SK-N-SH (cell line): ENCODE data around the gene PAQR6. TPM values are rescaled to one million over a fixed set of nuclear protein-coding genes. Genes with fewer than 3 reads are reported as not detected.

Experiments
- CTCF ChIA-PET: fragments of 300-600, 350-600 bp; formaldehyde crosslinking; extraction: SDS; loops from one replicate; lab custom pipeline; 2021; lab: Yijun Ruan, JAX
- POLR2A ChIA-PET: fragments of 350-600 bp; sonication (Branson Sonifier 250); formaldehyde crosslinking; extraction: SDS; loops from one replicate; lab custom pipeline; 2020; ENCODE audit warnings: antibody characterized with exemption, inconsistent platforms; lab: Yijun Ruan, JAX
- DNase-seq: peaks from one replicate; pipeline ENCODE4 v3.0.0; 2012
- H2AFZ ChIP-seq: fragments of 200-600 bp; sonication (generic); 2 replicates; pipeline ENCODE4 v1.8.1; 2016; ENCODE audit warnings: antibody characterized with exemption, mild to moderate bottlenecking, low read depth
- H3F3A ChIP-seq: fragments of 200-600 bp; sonication (generic); replicated peaks from 2 replicates; pipeline ENCODE3; 2016; ENCODE audit warnings: antibody characterized with exemption, mild to moderate bottlenecking; ENCODE audit not compliant: insufficient read depth
- H3K27ac ChIP-seq, 2 experiments: fragments of 200-500 bp in 1 of 2; fragments of 200-600 bp in 1 of 2; sonication (Bioruptor generic) in 1 of 2; sonication (generic), shearing (Covaris generic) in 1 of 2; 2 replicates each; pipeline versions ENCODE4 v1.5.1 to v1.6.1; 2014 to 2016; ENCODE audit warnings: low read depth in 2 of 2, inconsistent platforms in 1 of 2, low read length in 1 of 2, mild to moderate bottlenecking in 1 of 2, mixed read lengths in 1 of 2
- H3K27me3 ChIP-seq: fragments of 200-600 bp; sonication (generic), shearing (Covaris generic); 2 replicates; pipeline ENCODE4 v1.6.1; 2016; ENCODE audit warnings: mixed run types; ENCODE audit not compliant: insufficient read depth
- H3K36me3 ChIP-seq, 2 experiments: fragments of 200-500 bp in 1 of 2; fragments of 200-600 bp in 1 of 2; sonication (Bioruptor generic) in 1 of 2; sonication (generic) in 1 of 2; replicated peaks in 1 of 2; 2 replicates each; pipeline versions ENCODE3 to v1.5.1; 2014 to 2016; ENCODE audit warnings: low read length in 1 of 2, mild to moderate bottlenecking in 1 of 2; ENCODE audit not compliant: insufficient read depth in 2 of 2, control insufficient read depth in 1 of 2
- H3K4me1 ChIP-seq, 2 experiments: fragments of 200-500 bp in 1 of 2; fragments of 200-600 bp in 1 of 2; sonication (Bioruptor generic) in 1 of 2; sonication (generic), shearing (Covaris generic) in 1 of 2; 2 replicates each; pipeline versions ENCODE4 v1.5.1 to v1.6.1; 2014 to 2016; ENCODE audit warnings: low read depth in 1 of 2, low read length in 1 of 2, mixed run types in 1 of 2; ENCODE audit not compliant: insufficient read depth in 2 of 2, control insufficient read depth in 1 of 2
- H3K4me2 ChIP-seq: fragments of 200-600 bp; sonication (generic), shearing (Covaris generic); 2 replicates; pipeline ENCODE4 v1.6.1; 2017; ENCODE audit warnings: mixed run types
- H3K4me3 ChIP-seq, 2 experiments: fragments of 200-500 bp in 1 of 2; fragments of 200-600 bp in 1 of 2; sonication (Bioruptor generic) in 1 of 2; sonication (generic), shearing (Covaris generic) in 1 of 2; 2 replicates each; pipeline versions ENCODE4 v1.5.1 to v1.8.1; 2014 to 2016; ENCODE audit warnings: low read depth in 2 of 2, inconsistent platforms in 1 of 2, low read length in 1 of 2, mild to moderate bottlenecking in 1 of 2, mixed read lengths in 1 of 2, moderate library complexity in 1 of 2
- H3K79me2 ChIP-seq: fragments of 200-600 bp; sonication (generic); 2 replicates; pipeline ENCODE4 v1.8.1; 2017; ENCODE audit warnings: mild to moderate bottlenecking; ENCODE audit not compliant: insufficient read depth
- H3K9ac ChIP-seq: fragments of 200-600 bp; sonication (generic); 2 replicates; pipeline ENCODE4 v1.6.1; 2017; ENCODE audit warnings: mixed run types
- H3K9me2 ChIP-seq: fragments of 200-600 bp; sonication (generic); 2 replicates; pipeline ENCODE4 v1.6.1; 2017; ENCODE audit warnings: mixed run types
- H3K9me3 ChIP-seq: fragments of 200-600 bp; sonication (generic); 2 replicates; pipeline ENCODE4 v1.6.1; 2017; ENCODE audit warnings: mixed run types, mild to moderate bottlenecking, moderate library complexity
- H4K20me1 ChIP-seq: fragments of 200-600 bp; sonication (generic); 2 replicates; pipeline ENCODE4 v1.6.1; 2017; ENCODE audit warnings: mild to moderate bottlenecking, mixed run types; ENCODE audit not compliant: insufficient read depth
- CHD2 ChIP-seq: fragments of 150-350 bp; IDR thresholded peaks from 2 replicates; pipeline ENCODE4 v1.6.1; 2018; ENCODE audit warnings: low read length; ENCODE audit not compliant: partially characterized antibody
- CTCF ChIP-seq: fragments of 200-600 bp; sonication (generic); IDR thresholded peaks from 2 replicates; pipeline ENCODE4 v1.6.1; 2017; ENCODE audit warnings: antibody characterized with exemption, mild to moderate bottlenecking, moderate library complexity
- ELF1 ChIP-seq: IDR thresholded peaks from 2 replicates; pipeline ENCODE4 v1.4.0; 2012
- EP300 ChIP-seq, 2 experiments: IDR thresholded peaks; 2 replicates each; pipeline versions ENCODE4 v1.4.0 to v1.6.1; 2012; ENCODE audit warnings: borderline replicate concordance in 1 of 2, low read depth in 1 of 2, low read length in 1 of 2
- FOSL2 ChIP-seq: IDR thresholded peaks from 2 replicates; pipeline ENCODE4 v1.4.0; 2012; ENCODE audit warnings: low read depth, mild to moderate bottlenecking, moderate library complexity, borderline replicate concordance
- FOXJ3 ChIP-seq: sonication (generic); formaldehyde crosslinking; IDR thresholded peaks from 2 replicates; pipeline ENCODE4 v1.5.1; 2020; ENCODE audit warnings: mild to moderate bottlenecking, missing genetic modification reagents
- FOXM1 ChIP-seq: IDR thresholded peaks from 2 replicates; pipeline ENCODE4 v1.4.0; 2012; ENCODE audit warnings: low read depth, mild to moderate bottlenecking
- GATA2 ChIP-seq: sonication (generic); formaldehyde crosslinking; IDR thresholded peaks from 2 replicates; pipeline ENCODE4 v1.5.0; 2020; ENCODE audit warnings: mild to moderate bottlenecking, missing genetic modification reagents
- MEF2A ChIP-seq: IDR thresholded peaks from 2 replicates; pipeline ENCODE4 v1.4.0; 2012; ENCODE audit warnings: low read depth, borderline replicate concordance
- MXI1 ChIP-seq: IDR thresholded peaks from 2 replicates; pipeline ENCODE4 v1.6.1; 2012; ENCODE audit warnings: mild to moderate bottlenecking, low read depth, low read length, improper control_type of control experiment
- NRF1 ChIP-seq: IDR thresholded peaks from 2 replicates; pipeline ENCODE4 v1.6.1; 2012; ENCODE audit warnings: low read depth, mild to moderate bottlenecking, low read length
- POLR2AphosphoS5 ChIP-seq: IDR thresholded peaks from 2 replicates; pipeline ENCODE4 v1.6.1; 2012; ENCODE audit warnings: low read depth, low read length
- REST ChIP-seq: IDR thresholded peaks from 2 replicates; pipeline ENCODE4 v1.6.1; 2012; ENCODE audit warnings: mild to moderate bottlenecking, low read depth, low read length, moderate library complexity
- TCF12 ChIP-seq: IDR thresholded peaks from 2 replicates; pipeline ENCODE4 v1.4.0; 2012
- TEAD4 ChIP-seq: IDR thresholded peaks from 2 replicates; pipeline ENCODE4 v1.4.0; 2012; ENCODE audit warnings: mild to moderate bottlenecking, borderline replicate concordance; ENCODE audit not compliant: insufficient read depth
- USF1 ChIP-seq: IDR thresholded peaks from 2 replicates; pipeline ENCODE4 v1.4.0; 2012; ENCODE audit warnings: low read depth, borderline replicate concordance
- USF2 ChIP-seq: fragments of 150-350 bp; IDR thresholded peaks from 2 replicates; pipeline ENCODE4 v1.6.1; 2017; ENCODE audit warnings: antibody characterized with exemption, low read length, low read depth, borderline replicate concordance
- YY1 ChIP-seq: IDR thresholded peaks from 2 replicates; pipeline ENCODE4 v1.4.0; 2012; ENCODE audit warnings: low read depth, mild to moderate bottlenecking
- ZBTB33 ChIP-seq: IDR thresholded peaks from 2 replicates; pipeline ENCODE4 v1.4.0; 2012; ENCODE audit warnings: low read depth, borderline replicate concordance
- WGBS: methylation state at CpG from one replicate; pipeline ENCODE4 v1.1.6; 2017; ENCODE audit warnings: low lambda C conversion rate; 5-methylcytosine and 5-hydroxymethylcytosine counted together
- polyA plus RNA-seq, 3 experiments: library from polyadenylated mRNA; depleted of rRNA; stranded (reverse); fragments of >200 nt; gene quantifications; 2 replicates each; pipeline ENCODE4 v1.2.3, GENCODE V29; 2012

The PAQR6 gene
- polyA plus RNA-seq, 1 of the 3 experiments (the other 2 are of a cell fraction), result 2.4 TPM

- TF ChIP-seq EP300 (IDR thresholded peaks at IDR 0.05; ENCODE audit: borderline replicate concordance in 1 of 2, low read depth in 1 of 2, low read length in 1 of 2), result no peak
- no peak for TF ChIP-seq YY1
- no peak for TF ChIP-seq POLR2AphosphoS5
- no peak for TF ChIP-seq USF2
- TF ChIP-seq REST, result no peak
- no peak for TF ChIP-seq TEAD4
- TF ChIP-seq MXI1, result no peak
- no peak for TF ChIP-seq FOSL2
- no peak for TF ChIP-seq USF1
- TF ChIP-seq FOXM1, result no peak
- no peak for TF ChIP-seq FOXJ3 (CRISPR knock-in tag)
- no peak for TF ChIP-seq CTCF
- no peak for TF ChIP-seq ZBTB33
- no peak for TF ChIP-seq ELF1
- TF ChIP-seq NRF1, result no peak
- TF ChIP-seq GATA2 (CRISPR knock-in tag), result no peak
- TF ChIP-seq MEF2A, result no peak
- TF ChIP-seq CHD2, result no peak
- TF ChIP-seq TCF12, result no peak
- no peak overlapping the region for H3K9ac ChIP-seq
Observed at GRCh38 chr1:156284757-156285156, 36.9 kb upstream of the PAQR6 start.

More at GRCh38 chr1:156284757-156285156, 36.9 kb upstream of the PAQR6 start:
- peaks cover 8 to 14% of the 10 kb centered on the region in 2 experiments for H3K36me3 ChIP-seq
- H4K20me1 ChIP-seq, result peaks cover 22% of the 10 kb centered on the region
- CTCF ChIA-PET, result interaction anchor here (1.1 to 1.9 kb wide), 4 partner anchors 35 to 218 kb away, joined by 3 to 8 read pairs (median 4); no protein-coding TSS in a partner anchor
- H3K4me2 ChIP-seq, result no peak overlapping the region
- H3K27me3 ChIP-seq, result no peaks in the 10 kb centered on the region
- POLR2A ChIA-PET, result interaction anchor here (0.8 kb wide), 1 partner anchor 11 kb away, joined by 3 read pairs; the partner anchor contains the start of gene GLMP
- peaks cover 14% of the 10 kb centered on the region for H3F3A ChIP-seq
- H3K27ac ChIP-seq, result no peak overlapping the region
- WGBS, result 91% methylated on average over 4 of the region's 4 CpGs
- H3K9me3 ChIP-seq, result no peaks in the 10 kb centered on the region
- DNase-seq, result no peak
- H3K4me3 ChIP-seq, result no peak overlapping the region
- peaks cover 39% of the 10 kb centered on the region for H3K79me2 ChIP-seq
- H3K4me1 ChIP-seq, result peaks cover 10 to 17% of the 10 kb centered on the region in 2 experiments; a peak in 2 of 4 replicates
- no peaks in the 10 kb centered on the region for H3K9me2 ChIP-seq
- no peak overlapping the region for H2AFZ ChIP-seq
